Dermis blood vessel endothelial cell (primary cell): Measurements from ENCODE around the gene SNAP47. TPM values are rescaled to one million over a fixed set of nuclear protein-coding genes. Genes with fewer than 3 reads are reported as not detected.

ENCODE experiments used
- DNase-seq: peaks from one replicate; pipeline ENCODE4 v3.0.0; 2010
- total RNA-seq: library from RNA; depleted of rRNA; stranded (reverse); fragments of >200 nt; gene quantifications from 2 replicates; pipeline ENCODE4 v1.2.3, GENCODE V29; 2014

SNAP47 gene
- total RNA-seq, 1 donor from 2014 or later, result 44.9 TPM

GRCh38 chr1:227769047-227769935 is 34.1 kb downstream of the SNAP47 start:
- DNase-seq, result no peak

- DNase-seq, result no peak
Measured at GRCh38 chr1:227769936-227770494, 34.8 kb downstream of the SNAP47 start.

GRCh38 chr1:227770812-227771211 is 35.6 kb downstream of the SNAP47 start:
- no peak for DNase-seq

GRCh38 chr1:227771326-227771725 is 36.1 kb downstream of the SNAP47 start:
- DNase-seq, result no peak

- no peak for DNase-seq
Measured at GRCh38 chr1:227771771-227772170, 36.5 kb downstream of the SNAP47 start.

GRCh38 chr1:227773558-227773957 is 38.3 kb downstream of the SNAP47 start:
- DNase-seq, result no peak

GRCh38 chr1:227774051-227774731 is 39.0 kb downstream of the SNAP47 start:
- DNase-seq, result no peak

- DNase-seq, result no peak
Measured at GRCh38 chr1:227774821-227775661, 39.8 kb downstream of the SNAP47 start.

GRCh38 chr1:227775841-227776240 is 40.6 kb downstream of the SNAP47 start:
- no peak for DNase-seq

- DNase-seq, result peak; percentile 70
Measured at GRCh38 chr1:227776331-227776771, 41.1 kb downstream of the SNAP47 start.

- DNase-seq, result no peak
Measured at GRCh38 chr1:227777156-227777555, 41.9 kb downstream of the SNAP47 start.

- DNase-seq, result no peak
Measured at GRCh38 chr1:227777646-227778045, 42.4 kb downstream of the SNAP47 start.

GRCh38 chr1:227778401-227778947 is 43.2 kb downstream of the SNAP47 start:
- no peak for DNase-seq

GRCh38 chr1:227779021-227779441 is 43.8 kb downstream of the SNAP47 start:
- no peak for DNase-seq

- DNase-seq, result no peak
Measured at GRCh38 chr1:227779685-227780084, 44.5 kb downstream of the SNAP47 start.

GRCh38 chr1:227780101-227781044 is 45.1 kb downstream of the SNAP47 start:
- no peak for DNase-seq

- no peak for DNase-seq
Measured at GRCh38 chr1:227781314-227781930, 46.2 kb downstream of the SNAP47 start.

GRCh38 chr1:227782226-227782625 is 47.0 kb downstream of the SNAP47 start:
- no peak for DNase-seq

GRCh38 chr1:227785094-227785804 is 50.0 kb downstream of the SNAP47 start:
- no peak for DNase-seq
